NCI-H2107 treated with DMSO at 0.1 percent for 48 hours (cell line): ENCODE data around the gene KCNC1.

ENCODE experiments used
- DNase-seq: peaks from one replicate; lab custom pipeline; 2025; ENCODE audit not compliant: unreplicated experiment; lab: John Stamatoyannopoulos, UW

KCNC1 gene

DNA sequence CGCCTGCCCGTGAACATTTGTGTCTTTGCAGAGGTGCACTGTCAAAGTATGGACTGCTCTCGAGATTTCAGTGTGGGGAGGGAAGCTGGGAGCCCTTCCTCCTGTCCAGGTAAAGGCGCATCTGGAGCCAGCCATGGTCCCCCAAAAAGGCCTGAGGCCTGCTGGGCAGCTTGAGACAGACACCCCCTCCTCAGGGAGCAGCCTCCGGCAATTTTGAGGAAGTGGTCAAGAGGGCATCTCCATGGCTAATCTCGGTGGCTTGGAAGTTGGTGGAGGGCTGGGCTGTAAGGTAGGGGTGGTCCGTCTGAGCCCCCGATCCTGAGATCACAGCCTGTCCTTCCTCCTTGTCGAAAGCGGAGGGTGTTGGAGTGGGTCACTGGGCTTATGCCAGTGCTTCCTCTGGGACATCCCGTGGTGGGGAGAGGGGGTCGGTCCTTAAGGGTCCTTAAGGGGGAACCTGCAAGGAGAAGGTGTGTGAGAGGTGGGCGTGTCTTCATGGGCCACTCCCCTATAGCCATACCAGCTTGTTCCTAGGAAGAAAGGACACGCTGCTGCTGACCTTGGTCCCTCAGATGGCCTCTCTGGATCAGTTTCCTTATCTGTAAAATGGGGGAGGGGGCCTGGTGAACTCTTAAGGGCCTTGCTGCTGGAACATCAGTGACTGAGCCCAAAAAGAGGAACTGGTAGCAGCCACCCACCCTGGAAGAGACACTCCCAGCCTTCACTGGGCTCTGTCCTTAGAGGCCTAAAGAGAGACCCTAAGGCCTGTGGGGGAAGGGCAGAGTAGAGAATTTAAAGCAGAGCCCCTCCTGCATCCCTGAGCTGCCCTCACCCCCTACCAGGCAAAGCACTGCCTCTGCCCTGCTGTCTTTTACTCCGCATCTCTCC, 2.6 kb downstream of the KCNC1 start:
- no peak for DNase-seq

GRCh38 chr11:17738151-17738973, 3.8 kb downstream of the KCNC1 start:
- DNase-seq: no peak

DNA sequence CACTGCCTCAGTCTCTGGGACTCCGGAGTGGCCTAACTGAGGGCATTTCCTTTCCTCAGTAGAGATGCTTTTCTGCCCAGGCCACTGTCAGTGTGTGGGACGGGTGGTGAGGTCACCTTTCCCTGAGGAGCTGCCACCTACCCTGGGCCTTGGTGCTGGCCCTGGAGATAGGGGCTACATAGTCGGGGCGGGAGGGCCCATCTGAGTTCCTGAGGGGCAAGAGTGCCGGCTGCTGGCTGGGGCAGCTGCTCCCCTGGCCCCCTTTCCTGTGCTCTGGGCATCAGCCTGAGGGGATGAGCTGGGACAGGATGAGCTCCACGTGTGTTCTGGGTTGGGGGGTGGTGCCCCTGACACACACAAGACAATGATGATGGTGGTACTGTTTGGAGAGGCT, 5.4 kb downstream of the KCNC1 start:
- DNase-seq: no peak

DNA sequence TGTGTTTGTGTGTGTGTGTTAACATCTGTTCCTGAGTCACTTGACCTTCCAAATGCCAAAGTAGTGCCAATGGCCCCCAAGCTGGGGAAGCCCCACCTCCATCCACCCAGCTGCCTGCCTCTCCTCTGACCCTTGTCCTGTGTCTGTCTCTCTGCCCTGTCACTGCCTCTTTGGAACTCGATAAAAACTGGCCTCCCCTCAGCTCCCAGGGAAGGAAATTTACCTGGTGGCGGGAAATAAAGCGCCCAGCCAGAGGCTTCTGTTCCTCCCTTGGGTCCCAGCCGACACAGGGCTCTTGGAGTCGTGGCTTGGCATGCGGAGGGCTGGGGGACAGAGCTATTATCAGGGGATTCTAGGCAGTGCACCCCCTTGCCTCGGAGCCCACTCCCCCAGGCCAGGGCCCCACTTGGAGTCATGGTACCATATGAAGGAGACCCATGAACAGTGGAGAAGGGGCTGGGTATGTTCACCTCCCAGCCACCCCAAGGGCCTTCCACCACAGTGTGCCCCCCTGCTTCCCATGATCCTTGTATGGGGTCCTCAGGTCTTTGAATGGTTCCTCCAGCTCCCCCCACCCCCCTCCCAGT, 6.2 kb downstream of the KCNC1 start:
- no peak for DNase-seq

DNA sequence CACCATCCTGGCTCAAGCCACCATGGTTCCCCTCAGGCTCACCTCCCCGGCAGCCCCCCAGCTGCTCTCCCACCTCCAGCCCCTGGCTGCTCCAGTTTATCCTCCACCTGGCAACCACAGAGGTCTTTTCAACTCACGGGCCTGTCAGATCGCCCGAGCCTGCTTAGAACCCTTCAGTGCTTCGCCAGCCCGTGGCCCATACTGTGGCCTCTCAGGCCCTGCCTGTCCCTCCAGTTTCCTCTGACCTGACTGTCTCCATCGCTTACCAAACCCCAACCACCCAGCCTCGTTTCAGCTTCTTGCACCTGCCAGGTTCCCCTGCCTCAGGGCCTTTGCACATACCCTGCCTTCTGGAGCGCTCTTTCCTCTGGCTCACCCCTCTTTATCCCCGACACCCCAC, 6.9 kb downstream of the KCNC1 start:
- no peak for DNase-seq

- DNase-seq: no peak
Observed at GRCh38 chr11:17742019-17742418, 7.4 kb downstream of the KCNC1 start.

DNA sequence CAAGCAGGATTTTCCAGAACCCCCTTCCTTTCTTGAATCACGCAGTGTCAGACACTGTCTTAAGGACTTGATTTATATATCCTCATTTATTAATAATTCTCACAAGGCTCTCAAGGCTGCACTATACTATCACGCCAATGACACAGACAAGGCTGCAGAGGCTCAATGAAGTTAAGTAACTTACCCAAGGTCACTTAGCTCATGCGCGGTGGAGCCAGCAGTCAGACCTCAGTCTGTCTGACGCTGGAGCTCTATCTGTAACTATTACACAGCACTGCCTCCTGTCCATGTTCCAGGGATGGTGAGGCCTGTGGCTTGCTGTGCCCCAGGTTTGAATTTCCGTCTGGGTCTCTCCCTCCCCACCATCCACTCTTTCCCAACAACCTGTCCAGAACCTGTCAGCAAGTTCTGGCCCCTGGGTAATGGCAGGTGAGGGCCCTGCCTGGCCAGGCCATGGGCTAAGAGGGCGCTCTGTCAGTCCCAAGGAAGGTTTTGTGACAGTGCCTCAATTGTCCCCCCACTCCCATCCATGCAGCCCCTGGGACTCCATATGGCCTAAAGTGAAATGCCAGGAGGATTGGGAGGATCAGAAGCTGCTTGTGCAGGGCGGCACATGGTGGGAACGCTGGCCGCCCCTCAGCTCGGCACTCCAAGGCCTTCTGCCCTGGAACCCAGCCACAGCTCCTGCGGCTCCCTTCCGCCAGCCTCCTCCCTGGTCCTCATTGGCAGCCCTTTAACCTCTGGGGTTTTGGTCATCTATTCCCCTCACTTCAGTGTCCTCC, 8.6 kb downstream of the KCNC1 start:
- no peak for DNase-seq

DNA sequence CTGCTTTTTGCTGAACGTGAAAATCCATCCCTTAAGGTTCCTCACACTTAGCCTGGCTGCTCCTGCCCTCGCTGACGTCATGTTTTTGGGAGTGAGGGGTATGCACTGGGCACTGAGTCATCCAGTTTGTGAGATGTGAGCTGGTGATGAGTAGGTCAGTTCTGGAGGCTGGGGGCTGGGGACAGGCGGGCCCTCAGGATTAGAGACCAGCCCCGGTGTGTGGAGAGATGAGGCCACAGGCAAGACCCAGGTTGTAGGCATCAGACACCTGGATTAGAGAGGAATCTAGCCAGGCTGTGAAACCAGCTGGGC, 9.2 kb downstream of the KCNC1 start:
- DNase-seq: no peak

DNA sequence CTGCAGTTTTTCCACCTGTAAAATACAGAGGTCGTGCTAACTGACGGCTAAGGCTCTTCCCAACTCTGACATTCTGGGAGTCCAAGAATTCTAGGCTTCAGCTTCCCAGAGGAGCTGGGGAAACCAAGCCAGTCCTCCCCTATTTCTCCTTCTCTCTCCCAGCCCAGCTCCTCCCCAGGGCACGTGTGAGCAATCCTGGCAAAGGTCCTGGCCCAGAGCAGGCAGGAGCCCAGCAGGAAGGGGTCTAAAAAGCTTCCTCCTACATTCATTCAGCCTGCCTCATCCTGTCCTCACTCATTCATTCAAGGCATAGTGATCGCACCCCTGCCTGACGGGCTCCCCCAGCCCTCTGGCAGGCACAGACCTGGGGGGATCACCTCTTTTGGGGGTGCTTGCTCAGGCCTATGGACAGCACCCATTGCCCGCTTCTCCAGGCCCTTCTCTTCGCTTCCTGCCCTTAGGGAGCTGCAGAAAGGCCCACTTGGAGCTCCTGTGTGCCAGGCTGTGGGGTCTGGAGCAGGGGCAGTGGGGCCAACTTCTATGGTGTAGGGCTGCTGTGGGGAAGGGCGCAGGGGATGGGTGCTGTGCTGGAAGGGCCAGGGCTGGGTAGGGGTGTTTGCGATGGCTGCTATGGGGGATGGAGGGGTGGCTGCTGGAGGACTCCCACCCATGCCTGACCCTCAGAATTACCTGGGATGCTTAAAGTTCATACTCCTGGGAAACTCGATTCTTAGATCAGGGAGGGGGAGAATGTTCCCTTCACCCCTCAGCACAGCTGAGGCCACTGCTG, 9.8 kb downstream of the KCNC1 start:
- DNase-seq: no peak

DNA sequence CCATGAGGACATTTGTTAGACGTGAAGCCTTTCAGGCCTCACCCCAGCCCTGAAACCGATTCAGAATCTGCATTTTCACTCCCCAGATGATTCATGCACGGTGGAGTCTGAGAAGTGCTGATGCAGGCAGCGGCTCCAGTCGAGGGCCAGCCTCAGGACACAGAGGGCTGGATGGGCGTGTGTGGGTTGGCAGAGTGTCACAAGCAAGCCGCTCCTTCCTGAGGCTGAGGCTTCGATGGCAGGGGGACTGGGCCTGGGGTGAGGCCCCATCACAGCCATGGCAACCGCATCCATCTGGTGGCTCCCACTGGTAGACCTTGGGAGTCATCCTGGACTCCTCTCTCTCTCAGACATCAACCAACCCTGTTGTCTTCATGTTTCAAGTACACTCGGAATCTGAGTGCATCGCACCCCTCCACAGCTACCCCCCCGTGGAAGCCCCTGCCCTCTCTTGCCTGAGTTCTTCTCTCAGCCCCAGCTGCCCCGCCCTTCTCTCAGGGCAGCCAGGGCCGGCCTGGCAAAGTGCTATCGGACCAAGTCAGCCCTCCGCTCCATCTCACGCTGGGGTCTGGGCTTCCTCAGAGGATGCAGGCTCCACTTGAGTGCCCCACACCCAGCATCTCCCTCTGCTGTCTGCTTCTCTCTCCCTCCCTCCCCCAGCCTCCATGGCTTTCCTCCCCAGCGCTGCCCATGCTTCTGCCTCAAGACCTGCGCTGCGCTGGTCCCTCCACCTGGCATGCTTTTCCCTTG, 10.6 kb downstream of the KCNC1 start:
- no peak for DNase-seq

- DNase-seq: no peak
Observed at GRCh38 chr11:17746096-17746495, 11.5 kb downstream of the KCNC1 start.

DNA sequence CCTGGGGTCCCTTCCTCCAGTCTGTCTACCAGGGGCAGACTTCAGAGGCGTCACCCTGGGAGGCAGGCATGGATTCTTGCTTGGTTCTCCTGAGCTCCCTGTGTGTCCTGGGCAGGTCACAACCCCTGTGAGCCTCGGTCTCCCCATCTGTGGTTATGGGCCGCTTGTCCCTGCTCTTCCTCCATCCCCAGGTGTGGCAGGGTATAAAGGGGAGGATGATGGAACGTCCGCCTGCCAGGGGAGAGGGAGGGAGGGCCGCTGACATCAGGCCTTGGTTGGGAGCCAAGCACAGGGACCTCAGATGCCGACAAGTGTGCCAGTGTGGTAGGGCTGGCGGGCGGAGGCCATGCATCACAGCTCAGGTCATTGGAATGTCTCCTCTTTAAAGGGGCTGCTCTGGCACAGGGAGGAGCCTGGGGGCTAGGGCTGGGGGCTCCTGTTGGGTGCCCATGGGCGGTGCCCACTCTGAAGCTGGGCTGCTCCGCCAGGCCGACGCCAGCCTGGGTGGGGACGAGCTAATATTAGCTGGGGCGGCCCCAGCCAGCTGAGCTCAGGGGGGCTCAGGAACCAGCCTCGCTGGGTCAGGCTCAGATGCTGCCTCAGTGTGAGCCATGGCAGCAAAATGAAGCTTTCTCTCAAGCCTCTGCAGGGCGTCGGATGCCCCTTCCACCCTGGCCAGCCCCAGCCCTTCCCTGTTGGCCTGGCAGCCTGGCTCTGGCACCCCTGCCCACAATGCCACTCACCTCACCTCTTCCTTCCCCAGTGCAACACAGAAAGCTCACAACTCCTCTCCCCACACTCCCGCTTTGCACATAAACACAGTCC, 12.8 kb downstream of the KCNC1 start:
- no peak for DNase-seq

DNA sequence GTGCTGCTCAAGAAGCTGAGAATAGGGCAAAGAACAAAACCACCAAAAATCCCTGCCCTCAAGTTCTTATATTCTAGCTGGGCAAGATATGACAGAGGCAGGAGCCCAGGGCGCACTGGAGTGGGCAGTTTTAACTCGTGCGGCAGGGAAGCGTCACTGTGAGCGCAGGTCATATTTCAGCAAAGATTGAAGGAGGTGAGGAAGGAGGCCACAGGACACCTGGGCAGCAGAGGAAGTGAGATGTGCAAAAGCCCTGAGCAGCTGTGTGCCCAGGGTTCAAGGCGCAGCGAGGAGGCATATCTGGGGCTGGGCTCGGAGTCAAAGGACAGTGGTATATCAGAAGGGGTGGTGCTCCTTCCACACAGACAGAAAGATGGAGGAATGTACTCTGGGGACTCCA, 13.5 kb downstream of the KCNC1 start:
- no peak for DNase-seq

DNA sequence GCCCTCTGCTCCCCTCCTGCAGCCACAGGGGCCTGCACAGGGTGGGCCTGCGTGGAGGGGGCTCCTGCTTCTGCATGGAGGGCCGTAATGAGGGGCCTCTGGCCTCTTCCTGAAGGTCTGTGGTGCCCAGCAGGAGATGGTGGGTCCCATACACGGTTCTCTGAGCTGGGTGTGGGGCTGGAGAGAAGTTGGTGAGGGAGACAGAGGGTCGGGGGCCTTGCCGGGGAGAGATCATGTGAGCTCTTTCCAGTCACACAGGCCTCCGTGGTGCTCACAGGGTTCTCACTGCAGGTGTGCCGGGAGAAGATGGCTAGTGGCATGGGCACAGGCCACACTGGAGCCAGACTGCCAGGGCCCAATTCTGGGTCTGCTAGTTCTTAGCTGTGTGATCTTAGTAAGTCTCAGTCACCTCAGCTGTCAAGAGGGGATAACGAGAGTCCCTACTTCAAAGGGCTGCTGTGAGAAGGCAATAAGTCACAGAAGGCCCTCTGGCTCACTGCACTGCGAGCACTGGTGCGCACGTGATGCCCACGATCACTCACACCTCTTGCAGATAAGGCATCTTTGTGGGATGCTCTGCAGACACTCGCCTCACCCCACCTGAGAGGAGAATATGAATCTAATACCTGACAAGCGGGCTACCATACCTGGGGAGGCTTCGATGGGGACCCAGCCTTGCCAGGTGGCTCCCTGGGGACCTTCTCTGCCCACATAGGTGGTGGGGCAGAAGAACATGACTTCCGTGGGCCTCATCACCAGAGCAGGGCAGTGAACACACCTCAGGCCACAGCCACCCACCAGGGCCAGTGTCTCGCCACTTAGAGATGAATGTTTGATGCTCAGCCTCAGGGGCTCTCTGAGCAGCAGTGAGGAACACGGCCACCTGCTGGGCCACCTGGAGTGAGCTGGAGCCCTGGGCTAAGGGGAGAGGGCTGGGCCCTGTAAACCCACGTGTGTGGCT, 14.5 kb downstream of the KCNC1 start:
- no peak for DNase-seq

DNA sequence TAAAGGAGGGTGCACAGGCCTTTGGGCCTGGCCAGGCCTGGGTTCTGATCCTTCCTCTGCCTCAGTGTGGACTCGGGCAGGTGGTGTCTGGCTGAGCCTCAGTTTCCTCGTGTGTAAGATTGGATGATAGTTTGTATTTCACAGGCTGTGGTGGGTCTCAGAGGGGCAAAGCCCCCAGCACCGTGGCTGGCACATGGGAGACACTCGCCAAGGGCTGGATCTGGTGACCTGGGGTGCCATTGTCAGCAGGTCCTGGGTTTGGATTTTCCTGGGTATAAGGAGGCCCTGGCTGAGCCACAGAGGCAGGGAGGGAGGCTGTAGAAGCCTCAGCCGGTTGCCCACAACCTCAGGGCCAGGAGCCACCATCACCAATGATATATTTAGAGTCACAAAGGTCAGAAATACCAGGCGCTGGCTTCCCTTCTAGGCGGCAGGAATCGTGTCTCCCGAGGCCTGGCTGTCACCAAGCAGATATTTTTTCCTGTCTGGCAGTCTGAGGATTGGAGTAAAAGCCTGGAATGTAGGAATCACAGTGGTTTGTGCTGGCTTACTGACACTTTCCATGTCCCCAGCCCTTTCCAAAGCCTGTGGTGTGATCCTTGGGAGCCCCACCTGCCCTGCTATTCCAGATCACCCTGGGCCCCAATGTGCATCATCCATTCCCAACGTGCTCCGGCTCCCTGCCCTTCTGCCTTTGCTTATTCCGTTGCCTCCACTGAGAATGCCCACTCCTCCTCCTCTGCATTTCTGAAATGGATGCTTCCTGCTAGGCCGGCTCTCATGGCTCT, 15.6 kb downstream of the KCNC1 start:
- no peak for DNase-seq

GRCh38 chr11:17750801-17751165, 16.2 kb downstream of the KCNC1 start:
- DNase-seq: no peak

DNA sequence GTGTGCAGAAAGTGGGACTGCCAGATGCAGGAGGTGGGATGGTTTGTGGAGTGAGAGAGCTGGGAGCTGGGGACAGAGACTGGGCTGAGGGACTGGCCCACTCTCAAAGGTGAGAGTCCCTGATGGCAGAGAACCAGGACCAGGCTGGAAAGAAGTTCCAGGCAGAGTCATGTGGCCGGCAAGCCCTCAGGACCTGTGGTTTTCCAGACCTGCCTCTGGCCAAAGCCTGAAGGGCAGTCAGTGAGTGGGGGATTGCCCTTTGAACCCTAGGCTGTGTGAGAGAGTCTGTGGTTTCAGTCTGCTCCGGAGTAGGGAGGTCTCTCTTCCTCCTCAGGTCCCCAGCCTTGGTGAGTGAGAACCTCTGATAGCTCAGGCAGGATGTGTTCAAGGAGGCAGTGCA, 17.0 kb downstream of the KCNC1 start:
- DNase-seq: no peak
